Neural crest cell (in vitro differentiated cells): Measurements from ENCODE around the gene CENPM. TPM values are rescaled to one million over a fixed set of nuclear protein-coding genes. Genes with fewer than 3 reads are reported as not detected.
"Not testable (repeated sequence)": the region's sequence is repeated elsewhere in the genome, so short reads cannot be mapped to it uniquely, and the experiment has no call there.

Experiments
- DNase-seq: peaks from one replicate; pipeline ENCODE4 v3.0.0; 2021; ENCODE audit warnings: low read depth, mixed read lengths, low spot score
- H3K27ac Mint-ChIP-seq: one replicate; pipeline ENCODE4 v1.8.0; 2021; ENCODE audit warnings: mild to moderate bottlenecking, mixed read lengths; ENCODE audit not compliant: unreplicated experiment
- H3K27me3 Mint-ChIP-seq: 2 replicates; pipeline ENCODE4 v1.8.0; 2021; ENCODE audit warnings: low read depth, mild to moderate bottlenecking, mixed read lengths
- H3K36me3 Mint-ChIP-seq: 2 replicates; pipeline ENCODE4 v1.8.0; 2021; ENCODE audit warnings: low read depth, mild to moderate bottlenecking, mixed read lengths
- H3K4me1 Mint-ChIP-seq: 2 replicates; pipeline ENCODE4 v1.8.0; 2021; ENCODE audit warnings: mixed read lengths
- H3K4me3 Mint-ChIP-seq: one replicate; pipeline ENCODE4 v1.8.0; 2021; ENCODE audit warnings: mild to moderate bottlenecking, mixed read lengths
- H3K9me3 Mint-ChIP-seq: 2 replicates; pipeline ENCODE4 v1.8.0; 2021; ENCODE audit warnings: mixed read lengths
- total RNA-seq: library from RNA; stranded (reverse); gene quantifications from 2 replicates; pipeline ENCODE4 v1.2.1, GENCODE V29; 2021
- TF ChIP-seq, protein P1 (sequence below): fragments of 200-600 bp; sonication (generic); conservative IDR thresholded peaks from 2 replicates; pipeline ENCODE4 v1.5.0; 2021; ENCODE audit warnings: antibody characterized with exemption, mild to moderate bottlenecking

CENPM gene
- total RNA-seq, 1 donor from 2014 or later: 48.9 TPM

DNA sequence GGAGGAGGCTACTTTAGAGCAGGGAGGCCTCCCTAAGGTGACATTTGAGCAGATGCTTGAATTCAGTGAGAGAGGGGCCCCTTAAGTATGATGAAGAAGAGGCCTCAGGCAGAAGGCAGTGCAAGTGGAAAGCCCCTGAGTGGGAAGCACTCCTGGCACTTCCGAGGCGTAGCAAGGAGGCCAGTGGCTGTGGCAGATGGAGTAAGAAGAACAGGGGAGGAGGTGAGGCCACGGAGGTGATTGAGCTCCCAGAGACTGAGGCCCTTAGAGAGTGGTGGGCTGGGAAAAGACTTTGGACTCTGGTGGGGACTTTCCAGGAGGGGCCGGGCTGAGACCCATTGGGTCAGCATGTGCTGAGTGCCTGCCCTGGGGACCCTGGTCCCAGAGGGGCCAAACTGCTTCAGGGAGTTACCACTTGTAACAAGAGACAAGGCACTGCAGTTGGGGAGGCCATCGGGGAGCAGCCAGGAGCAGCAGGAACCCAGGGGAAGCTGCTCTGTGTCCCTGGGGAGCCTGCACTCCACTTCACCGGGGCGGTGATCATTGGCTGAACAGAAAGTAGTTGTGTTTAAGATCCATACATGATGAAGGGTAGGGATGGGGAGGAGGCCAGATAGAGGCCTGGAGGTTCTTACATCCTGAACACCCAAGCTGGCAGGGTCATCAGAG lies 2.5 kb upstream of the CENPM start:
- peaks cover 2% of the 10 kb centered on the region for H3K36me3 Mint-ChIP-seq
- H3K9me3 Mint-ChIP-seq: no peaks in the 10 kb centered on the region
- TF ChIP-seq, protein P1, sequence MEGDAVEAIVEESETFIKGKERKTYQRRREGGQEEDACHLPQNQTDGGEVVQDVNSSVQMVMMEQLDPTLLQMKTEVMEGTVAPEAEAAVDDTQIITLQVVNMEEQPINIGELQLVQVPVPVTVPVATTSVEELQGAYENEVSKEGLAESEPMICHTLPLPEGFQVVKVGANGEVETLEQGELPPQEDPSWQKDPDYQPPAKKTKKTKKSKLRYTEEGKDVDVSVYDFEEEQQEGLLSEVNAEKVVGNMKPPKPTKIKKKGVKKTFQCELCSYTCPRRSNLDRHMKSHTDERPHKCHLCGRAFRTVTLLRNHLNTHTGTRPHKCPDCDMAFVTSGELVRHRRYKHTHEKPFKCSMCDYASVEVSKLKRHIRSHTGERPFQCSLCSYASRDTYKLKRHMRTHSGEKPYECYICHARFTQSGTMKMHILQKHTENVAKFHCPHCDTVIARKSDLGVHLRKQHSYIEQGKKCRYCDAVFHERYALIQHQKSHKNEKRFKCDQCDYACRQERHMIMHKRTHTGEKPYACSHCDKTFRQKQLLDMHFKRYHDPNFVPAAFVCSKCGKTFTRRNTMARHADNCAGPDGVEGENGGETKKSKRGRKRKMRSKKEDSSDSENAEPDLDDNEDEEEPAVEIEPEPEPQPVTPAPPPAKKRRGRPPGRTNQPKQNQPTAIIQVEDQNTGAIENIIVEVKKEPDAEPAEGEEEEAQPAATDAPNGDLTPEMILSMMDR: no peak
- no peaks in the 10 kb centered on the region for H3K27me3 Mint-ChIP-seq
- H3K27ac Mint-ChIP-seq: no peak overlapping the region
- no peak for DNase-seq
- H3K4me3 Mint-ChIP-seq: no peak overlapping the region
- H3K4me1 Mint-ChIP-seq: peaks cover 57% of the 10 kb centered on the region

DNA sequence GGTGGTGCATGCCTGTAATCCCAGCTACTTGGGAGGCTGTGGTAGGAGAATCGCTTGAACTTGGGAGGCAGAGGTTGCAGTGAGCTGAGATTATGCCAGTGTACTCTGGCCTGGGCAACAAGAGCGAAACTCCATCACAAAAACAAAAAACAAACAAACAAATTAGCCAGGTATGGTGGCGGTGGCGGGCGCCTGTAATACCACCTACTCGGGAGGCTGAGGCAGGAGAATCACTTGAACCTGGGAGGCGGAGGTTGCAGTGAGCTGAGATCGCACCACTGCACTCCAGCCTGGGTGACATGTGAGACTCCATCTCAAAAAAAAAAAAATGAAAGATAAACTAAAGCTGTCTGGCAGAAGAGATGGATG lies 2.0 kb upstream of the CENPM start:
- H3K27ac Mint-ChIP-seq: not testable (repeated sequence)

DNA sequence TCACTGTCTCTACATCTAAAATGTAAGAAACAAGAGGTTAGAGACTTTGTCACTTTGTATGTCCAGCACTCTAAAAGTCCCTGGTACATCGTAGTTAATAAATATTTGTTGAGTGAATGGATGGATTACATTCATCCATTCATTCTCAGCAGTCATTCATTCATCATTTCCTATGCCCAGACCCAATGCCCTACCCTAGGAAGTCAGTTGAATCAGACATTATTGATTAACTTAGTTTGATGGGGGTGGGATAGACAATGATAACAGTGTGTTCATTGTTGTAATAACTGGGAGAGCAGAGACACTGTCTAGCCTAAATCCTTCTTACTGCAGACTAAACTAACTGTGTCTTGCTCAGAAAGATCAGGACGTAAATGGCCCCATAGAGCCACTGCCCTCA lies 1.2 kb upstream of the CENPM start:
- no peak for DNase-seq
- H3K4me1 Mint-ChIP-seq: peaks cover 60% of the 10 kb centered on the region
- H3K27ac Mint-ChIP-seq: no peak overlapping the region
- TF ChIP-seq, protein P1: no peak
- H3K4me3 Mint-ChIP-seq: peak overlapping the region; percentile 97
- no peaks in the 10 kb centered on the region for H3K9me3 Mint-ChIP-seq
- H3K27me3 Mint-ChIP-seq: no peaks in the 10 kb centered on the region
- H3K36me3 Mint-ChIP-seq: peaks cover 5% of the 10 kb centered on the region

More for the DNA sequence above, 2.0 kb upstream of the CENPM start:
- H3K4me1 Mint-ChIP-seq: peaks cover 58% of the 10 kb centered on the region
- not testable (repeated sequence) for DNase-seq, H3K36me3 Mint-ChIP-seq, H3K4me3 Mint-ChIP-seq, H3K27me3 Mint-ChIP-seq, H3K9me3 Mint-ChIP-seq

DNA sequence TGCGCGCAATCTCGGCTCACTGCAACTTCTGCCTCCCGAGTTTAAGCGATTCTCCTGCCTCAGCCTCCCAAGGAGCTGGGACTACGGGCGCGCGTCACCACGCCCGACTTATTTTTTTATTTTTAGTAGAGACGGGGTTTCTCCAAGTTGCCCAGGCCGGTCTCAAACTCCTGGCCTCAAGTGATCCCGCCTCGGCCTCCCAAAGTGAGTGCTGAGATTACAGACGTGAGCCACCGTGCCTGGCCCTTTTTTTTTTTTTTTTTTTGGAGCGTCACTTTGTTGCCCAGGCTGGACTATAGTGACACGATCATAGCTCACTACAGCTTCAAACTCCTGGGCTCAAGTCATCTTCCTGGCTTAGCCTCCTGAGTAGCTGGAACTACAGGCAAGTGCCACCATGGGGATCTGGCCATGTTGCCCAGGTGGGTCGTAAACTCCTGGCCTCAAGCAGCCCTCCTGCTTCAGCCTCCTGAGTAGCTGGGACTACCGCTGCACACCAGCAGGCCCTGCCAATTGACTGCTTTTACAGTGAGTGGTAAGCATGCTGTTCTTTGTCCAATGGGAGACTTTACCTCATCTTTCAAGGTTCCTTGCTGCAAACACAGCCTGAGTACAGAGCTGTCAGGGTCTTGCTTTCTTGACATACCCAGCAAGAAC lies 600 bp upstream of the CENPM start:
- peak overlapping the region; percentile 94 for H3K27ac Mint-ChIP-seq
- no peaks in the 10 kb centered on the region for H3K9me3 Mint-ChIP-seq
- H3K36me3 Mint-ChIP-seq: peaks cover 5% of the 10 kb centered on the region
- TF ChIP-seq, protein P1: no peak
- peaks cover 60% of the 10 kb centered on the region for H3K4me1 Mint-ChIP-seq
- H3K4me3 Mint-ChIP-seq: peak overlapping the region; percentile 97
- DNase-seq: no peak
- H3K27me3 Mint-ChIP-seq: no peaks in the 10 kb centered on the region

DNA sequence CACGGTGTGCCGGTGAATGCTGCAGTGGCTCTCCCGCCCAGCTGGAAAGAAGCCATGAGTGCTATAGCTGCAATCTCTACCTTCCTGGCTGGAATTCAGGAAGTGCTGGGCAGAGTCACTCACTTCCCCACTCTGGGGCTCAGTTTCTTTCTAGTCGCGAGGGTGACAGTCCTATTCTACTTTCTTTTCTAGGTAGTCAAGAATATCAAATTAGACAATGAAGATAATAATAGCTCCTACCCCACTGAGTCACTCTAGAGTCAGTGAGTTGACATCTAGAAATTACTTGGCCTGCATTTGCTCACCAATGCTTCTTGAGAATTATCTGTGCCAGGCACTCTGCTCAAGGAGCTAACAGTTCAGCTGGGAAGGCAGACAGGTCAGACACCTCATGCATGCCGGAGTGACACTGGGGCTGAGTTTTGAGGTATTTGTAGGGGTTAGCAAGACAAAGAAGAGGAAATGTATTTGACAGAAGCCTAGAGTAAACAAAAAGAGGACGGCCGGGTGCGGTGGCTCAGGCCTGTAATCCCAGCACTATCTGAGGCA lies 3.2 kb downstream of the CENPM start:
- H3K4me1 Mint-ChIP-seq: peaks cover 59% of the 10 kb centered on the region
- no peak overlapping the region for H3K27ac Mint-ChIP-seq
- H3K27me3 Mint-ChIP-seq: no peaks in the 10 kb centered on the region
- peaks cover 7% of the 10 kb centered on the region for H3K36me3 Mint-ChIP-seq
- no peaks in the 10 kb centered on the region for H3K9me3 Mint-ChIP-seq
- TF ChIP-seq, protein P1: no peak
- DNase-seq: no peak
- H3K4me3 Mint-ChIP-seq: peak overlapping the region; percentile 88
